H54 (cell line): ENCODE results near the gene SDCCAG8.

Experiments used
- DNase-seq: peaks from one replicate; pipeline ENCODE4 v3.0.0; 2011; ENCODE audit warnings: low spot score, mixed read lengths; ENCODE audit not compliant: insufficient read length
- FAIRE-seq: peaks from 3 replicates; lab custom pipeline; 2011; peaks lifted over from hg19 to GRCh38; lab: Jason Lieb, UNC
- POLR2A ChIP-seq: IDR thresholded peaks from 2 replicates; pipeline ENCODE4 v1.6.1; 2011; ENCODE audit warnings: low read depth, mild to moderate bottlenecking, low read length

SDCCAG8 gene

DNA sequence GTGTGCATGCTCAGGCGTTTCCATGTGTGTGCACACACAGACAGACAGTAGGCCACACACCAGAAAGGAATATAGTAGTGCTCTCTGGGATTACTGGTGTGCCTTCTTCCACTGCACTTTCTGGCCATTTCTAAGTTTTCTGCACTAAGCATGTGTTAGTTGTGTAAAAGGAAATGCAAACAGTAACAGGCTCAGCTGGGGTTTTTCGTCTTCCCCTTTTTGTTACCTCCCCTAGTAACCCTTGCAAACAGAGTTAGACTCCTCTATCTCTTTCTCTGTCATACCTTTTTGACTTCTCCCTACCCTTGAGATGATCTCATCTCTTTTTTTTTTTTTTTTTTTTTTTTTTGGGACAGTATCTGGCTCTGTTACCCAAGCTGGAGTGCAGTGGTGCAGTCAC lies 196.3 kb downstream of the SDCCAG8 start:
- no peak for TF ChIP-seq POLR2A
- FAIRE-seq: no peak
- DNase-seq: no peak

DNA sequence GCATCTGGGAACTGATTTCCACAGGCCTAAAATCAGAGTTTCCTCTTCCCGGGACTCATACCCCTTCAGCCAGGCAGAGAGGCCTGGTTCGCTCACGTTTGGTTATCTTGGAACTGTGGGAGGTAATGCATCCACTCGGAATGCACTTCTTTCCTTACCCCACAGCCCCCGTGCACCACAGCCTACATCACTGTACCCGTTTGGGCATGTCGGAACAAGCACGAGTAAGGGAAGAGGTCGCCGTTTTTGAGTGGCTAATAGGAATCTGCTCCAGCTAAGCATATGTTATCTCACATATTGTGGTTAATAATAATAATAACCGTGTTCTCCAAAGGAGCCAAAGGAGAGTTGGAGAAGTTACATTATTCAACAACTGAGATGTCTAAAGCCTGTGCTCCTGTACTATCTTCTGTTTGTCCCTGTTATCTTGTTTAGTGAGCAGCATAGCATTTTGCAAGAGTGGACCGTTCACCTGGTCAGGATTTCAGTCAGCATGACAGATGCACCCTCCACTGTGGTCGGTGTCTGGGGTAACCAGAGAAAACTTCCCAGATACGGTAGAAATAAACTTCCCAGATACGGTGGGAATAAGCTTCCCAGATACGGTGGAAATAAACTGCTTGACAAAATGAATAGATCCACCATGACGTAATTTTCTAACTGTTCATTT lies 198.6 kb downstream of the SDCCAG8 start:
- FAIRE-seq (no peak), DNase-seq (no peak)
- no peak for TF ChIP-seq POLR2A

DNA sequence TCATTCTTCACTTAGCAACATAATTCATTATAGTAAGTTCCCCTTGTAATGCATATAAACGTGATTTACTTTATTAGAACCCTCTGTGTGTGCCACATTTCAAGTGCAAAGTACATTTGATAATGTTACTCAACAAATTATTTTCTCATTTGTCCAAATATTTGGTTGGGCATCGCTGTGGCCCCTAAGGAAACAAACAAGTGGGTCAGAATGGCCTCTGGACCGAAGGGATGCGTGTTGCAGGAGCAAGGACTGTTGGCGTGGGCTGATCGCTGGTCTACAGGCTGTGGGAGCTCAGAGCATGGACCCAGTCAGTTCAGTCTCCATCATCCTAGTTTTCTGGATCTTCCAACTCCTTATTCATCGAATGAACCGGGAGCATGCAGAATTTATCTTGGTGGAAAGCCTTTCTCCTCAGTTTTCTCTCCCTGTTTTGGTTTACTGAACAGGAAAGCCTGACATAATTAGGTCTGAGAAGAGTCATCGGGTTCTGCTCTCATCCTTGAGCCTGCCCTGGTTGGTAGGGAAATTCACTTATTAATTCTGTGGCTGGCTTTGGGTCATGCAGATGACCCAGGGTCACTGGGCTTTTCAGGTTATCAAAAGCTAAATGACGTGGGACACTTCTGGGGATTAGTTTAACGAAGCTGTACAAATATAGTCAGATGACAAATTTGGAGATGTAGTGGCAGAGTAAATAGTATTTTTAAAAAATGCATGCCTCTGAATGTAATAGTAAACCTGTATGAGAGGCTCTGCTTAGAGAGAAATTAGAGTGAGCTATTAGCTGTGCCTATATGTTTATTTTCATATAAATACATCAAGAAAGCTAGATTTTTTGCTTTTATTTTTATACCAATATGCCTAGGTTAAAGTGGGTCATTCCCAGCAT lies 200.2 kb downstream of the SDCCAG8 start:
- no peak for TF ChIP-seq POLR2A
- no peak for FAIRE-seq
- no peak for DNase-seq

DNA sequence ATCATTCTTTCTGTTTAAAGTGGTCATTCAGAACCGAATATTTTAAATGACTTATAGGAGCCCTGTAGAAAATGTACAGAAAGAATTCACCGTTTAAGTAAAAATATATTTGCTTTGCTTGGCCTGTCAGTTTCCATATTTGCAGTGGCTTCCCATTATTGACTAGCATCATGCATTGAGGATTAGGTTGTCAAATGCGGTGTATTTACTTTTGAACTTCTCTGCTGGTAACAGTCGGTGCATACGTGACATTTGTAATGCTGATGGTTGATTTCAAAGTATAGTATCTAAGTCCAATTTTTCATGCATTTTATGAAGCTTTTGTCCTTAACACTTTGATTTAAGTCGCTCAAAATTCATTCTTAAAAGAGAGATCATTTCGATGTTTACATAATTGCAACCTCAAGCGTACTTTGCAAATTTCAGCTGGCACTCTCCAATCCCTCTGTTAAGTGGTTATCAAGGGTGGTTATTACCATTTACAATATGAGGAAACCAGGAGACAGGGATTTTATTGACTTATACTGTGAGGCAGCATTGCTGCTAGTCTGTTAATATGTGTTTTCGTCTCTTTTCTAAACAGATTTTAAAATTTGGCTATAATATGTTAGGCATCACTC lies 201.6 kb downstream of the SDCCAG8 start:
- no peak for TF ChIP-seq POLR2A
- DNase-seq: no peak
- no peak for FAIRE-seq

DNA sequence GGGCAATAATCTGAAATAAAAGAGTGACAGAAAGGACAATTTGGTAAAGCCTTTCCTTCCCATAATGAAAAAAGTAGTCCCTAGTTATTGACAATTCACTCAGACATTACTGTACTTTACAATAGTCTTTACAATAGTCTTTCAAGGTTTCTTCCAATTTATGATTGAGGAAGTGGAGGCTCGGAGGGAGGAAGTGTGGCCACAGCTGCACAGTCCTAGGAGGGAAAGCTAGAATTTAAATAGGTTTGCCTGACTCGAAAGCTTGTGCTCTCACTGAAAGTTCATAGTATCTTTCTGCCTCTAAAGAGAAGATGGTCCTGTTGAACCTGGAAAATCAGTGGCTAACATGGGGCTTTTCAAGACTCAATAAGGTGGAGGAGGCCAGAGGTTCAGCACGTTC lies 203.2 kb downstream of the SDCCAG8 start:
- FAIRE-seq: no peak
- no peak for TF ChIP-seq POLR2A
- no peak for DNase-seq

DNA sequence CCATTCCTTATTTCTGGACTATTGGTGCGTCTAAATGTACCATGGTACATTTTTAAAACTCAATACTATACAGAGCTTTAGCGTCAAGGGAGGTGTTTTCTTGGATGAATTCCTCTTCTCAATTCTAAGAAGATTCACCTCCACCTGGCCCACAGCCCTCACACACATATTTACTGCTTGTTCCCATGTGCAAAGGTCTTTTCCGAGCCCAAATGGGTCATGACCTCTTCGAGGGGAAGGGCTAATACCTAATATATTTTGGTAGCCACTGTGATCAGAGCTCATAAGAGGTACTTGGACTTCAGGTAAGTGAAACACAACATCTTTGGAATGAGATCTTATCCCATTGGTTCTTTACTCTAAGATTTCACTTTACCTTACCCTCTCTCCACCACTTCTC lies 205.9 kb downstream of the SDCCAG8 start:
- no peak for TF ChIP-seq POLR2A
- FAIRE-seq (no peak), DNase-seq (no peak)

DNA sequence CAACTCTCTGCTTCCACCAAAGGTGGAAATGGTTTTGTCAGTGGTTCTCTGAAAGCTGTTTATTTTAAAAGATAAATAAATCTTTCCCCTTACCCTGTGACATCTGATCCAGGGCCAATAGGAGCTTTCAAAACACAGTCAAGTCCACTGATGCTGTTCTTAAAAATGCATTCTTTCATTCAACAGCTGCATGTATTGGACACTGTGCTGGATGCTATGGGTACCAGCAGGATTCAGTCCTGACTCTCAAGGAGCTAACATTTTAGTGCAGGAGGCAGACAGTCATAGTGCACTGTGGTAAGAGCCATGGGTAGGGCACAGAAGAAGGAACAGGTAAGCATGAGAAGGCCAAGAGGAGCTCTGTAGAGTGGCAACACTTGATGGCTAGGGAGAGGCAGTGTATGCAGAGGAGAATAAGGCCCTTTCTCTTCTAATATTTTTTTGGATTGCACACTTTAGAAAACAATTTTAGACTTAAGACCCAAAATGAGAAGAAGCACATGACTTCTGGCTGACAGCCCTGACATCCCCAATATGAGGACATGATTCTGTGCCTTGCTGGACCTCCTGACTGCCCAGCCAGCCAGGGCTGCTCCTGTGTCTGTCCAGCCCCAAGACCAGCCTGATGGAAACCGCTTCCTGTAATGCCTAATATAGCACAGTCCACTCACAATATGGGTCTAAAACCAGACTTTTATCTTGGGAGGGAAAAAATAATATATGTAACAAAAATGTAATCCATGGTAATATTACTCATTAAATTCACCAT lies 207.3 kb downstream of the SDCCAG8 start:
- TF ChIP-seq POLR2A: no peak
- no peak for FAIRE-seq

DNA sequence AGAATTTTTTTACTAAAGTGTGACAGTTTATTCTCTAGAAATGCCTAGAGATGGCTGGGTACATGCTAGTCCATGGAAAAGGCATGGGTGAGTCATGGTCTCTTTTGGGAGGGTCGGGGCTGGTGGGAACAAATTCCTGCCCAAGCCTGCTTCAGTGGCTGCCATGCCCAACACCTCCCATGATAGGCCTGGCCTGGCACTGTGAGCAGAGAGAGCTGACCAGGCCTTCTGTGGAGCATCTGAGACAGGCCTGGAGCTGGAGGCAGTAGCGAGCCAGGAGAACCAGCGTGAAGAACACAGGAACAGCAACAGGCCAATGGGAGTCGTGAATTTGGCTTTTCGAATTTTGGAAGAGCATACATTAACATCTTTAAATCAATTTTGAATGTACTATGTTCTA lies 209.2 kb downstream of the SDCCAG8 start:
- DNase-seq: no peak
- FAIRE-seq: no peak
- no peak for TF ChIP-seq POLR2A

More for the DNA sequence above, 207.3 kb downstream of the SDCCAG8 start:
- DNase-seq: no peak

DNA sequence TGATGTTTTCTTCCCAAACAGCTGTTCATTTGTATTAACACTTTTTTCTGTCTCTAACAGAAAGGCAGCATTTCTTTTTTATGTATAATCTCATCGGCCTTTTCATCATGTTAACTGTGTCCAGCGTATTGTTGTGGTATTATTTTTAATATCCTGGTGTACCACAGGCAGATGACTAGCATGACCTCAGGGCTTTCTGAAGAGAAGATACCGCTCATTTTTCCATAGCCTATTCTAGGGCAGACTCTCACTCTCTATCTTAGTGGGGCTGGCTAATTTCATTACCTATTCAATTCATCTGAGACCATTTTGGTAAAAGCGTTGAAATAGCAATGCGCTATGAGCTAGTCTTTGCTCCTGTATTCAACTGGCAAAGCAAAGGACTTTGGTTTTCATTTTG lies 209.9 kb downstream of the SDCCAG8 start:
- TF ChIP-seq POLR2A: no peak
- DNase-seq (no peak), FAIRE-seq (no peak)

DNA sequence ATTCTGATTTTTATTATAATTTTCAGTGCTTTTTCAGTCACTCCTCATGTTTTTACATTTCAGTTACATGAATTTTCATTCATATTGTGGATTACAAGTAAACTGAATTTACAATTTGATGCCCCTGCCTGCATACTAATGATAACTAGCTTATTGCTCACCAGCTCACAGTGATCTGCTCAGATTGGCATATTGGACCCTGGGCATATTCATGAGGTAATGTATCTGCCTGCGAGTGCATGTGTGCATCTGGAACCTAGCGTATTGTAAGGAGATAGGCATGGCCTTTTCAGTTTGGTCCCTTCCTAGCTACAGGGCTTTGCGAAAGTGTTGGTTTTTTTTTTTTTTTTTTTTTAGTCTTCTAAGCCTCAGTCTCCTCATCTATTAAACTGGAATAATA lies 213.7 kb downstream of the SDCCAG8 start:
- DNase-seq (no peak), FAIRE-seq (no peak)
- no peak for TF ChIP-seq POLR2A

DNA sequence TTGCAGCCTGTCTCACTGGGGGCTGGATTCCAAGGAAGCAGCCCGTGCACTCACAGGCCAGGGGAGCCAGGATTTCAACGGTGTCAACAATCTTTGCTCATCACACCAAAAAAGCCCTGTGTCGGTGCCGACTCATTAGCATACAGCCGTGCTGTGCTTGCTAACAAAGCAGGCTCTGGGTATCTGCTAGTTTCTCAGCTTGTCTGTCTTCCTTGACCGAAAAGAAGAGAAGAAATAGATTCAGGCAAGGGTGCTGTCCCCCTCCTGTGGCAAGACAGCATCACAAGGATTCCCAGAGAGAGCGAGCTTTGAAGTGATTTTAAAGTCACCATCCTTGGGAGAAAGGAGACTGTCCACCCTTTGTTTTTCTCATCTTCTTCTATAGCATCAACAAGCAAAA lies 214.7 kb downstream of the SDCCAG8 start:
- TF ChIP-seq POLR2A: no peak
- FAIRE-seq (no peak), DNase-seq (no peak)

DNA sequence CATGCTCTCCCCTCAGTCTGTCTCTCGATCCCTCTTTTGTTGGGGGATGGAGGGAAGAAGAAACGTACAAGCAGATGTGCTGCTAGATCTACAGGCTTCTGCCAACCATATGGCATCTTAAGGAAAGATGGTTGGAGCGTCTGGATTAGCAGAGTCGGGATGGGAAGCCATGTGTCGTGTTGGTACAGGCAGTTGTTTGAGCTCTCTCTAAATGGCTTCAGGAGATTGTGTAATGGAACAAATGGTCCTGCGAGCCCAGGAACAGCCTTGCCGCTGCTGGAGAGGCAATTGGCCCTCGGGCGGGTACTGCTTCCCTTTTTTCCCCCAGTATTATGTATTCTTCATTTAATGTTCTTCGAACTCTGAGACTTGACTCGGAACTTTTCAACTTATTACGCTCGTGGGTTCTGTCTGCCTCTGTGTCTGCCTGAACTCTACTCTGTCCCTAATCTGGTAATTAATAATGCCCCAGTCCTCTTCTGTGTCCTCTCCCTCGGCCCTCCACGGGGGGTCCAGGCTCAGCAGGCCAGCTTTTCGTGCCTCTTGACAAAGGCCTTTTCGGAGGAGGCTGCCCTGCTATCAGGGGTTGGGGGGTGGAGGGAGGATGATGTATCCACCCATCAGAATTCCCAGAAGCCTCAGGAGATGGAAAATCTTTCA lies 215.3 kb downstream of the SDCCAG8 start:
- no peak for FAIRE-seq
- DNase-seq: no peak
- no peak for TF ChIP-seq POLR2A
